ENCODE measurements around the gene CLDN20. TPM values are rescaled to one million over a fixed set of nuclear protein-coding genes. Genes with fewer than 3 reads are reported as not detected.
"Not testable (repeated sequence)": the region's sequence is repeated elsewhere in the genome, so short reads cannot be mapped to it uniquely, and the experiment has no call there.

The CLDN20 gene
- polyA plus RNA-seq, 1 of the 3 experiments (the other 2 are of a cell fraction) = 0.07 TPM

- Histone ChIP-seq H3K27ac (ENCODE audit: low read depth in 2 of 2, low read length in 1 of 2) (peak overlapping the region; percentile 55 to 60), H3K9me3 (no peaks in the 10 kb centered on the region), H3K79me2 (ENCODE audit: insufficient read depth) (peaks cover 68% of the 10 kb centered on the region), H3K4me1 (ENCODE audit: control insufficient read depth in 1 of 2, insufficient read depth in 2 of 2, low read depth in 1 of 2, low read length in 1 of 2) (peaks cover 14 to 22% of the 10 kb centered on the region in 2 experiments), H3K36me3 (replicated peaks in 1 of 2; ENCODE audit: control insufficient read depth in 1 of 2, insufficient read depth in 2 of 2, low read length in 1 of 2) (peaks cover 53 to 62% of the 10 kb centered on the region in 2 experiments), H3F3A (replicated peaks; ENCODE audit: insufficient read depth) (peaks cover 10% of the 10 kb centered on the region), H3K9me2 (no peaks in the 10 kb centered on the region), H3K4me3 (ENCODE audit: low read depth in 2 of 2, low read length in 1 of 2) (no peak overlapping the region), H3K9ac (0 out of 2 replicates have a peak overlapping the region, but pooled peaks have one; percentile 25), H3K4me2 (peak overlapping the region; percentile 26; the same call in 1 of the 2 replicates), H3K27me3 (ENCODE audit: insufficient read depth) (no peaks in the 10 kb centered on the region), H4K20me1 (ENCODE audit: insufficient read depth) (no peaks in the 10 kb centered on the region), H2AFZ (ENCODE audit: low read depth) (0 out of 2 replicates have a peak overlapping the region, but pooled peaks have one; percentile 30)
- TF ChIP-seq RXRA (IDR thresholded peaks at IDR 0.05; ENCODE audit: borderline replicate concordance, low read depth) (no peak), JUND (IDR thresholded peaks at IDR 0.05) (peak; percentile 29), MEF2A (IDR thresholded peaks at IDR 0.05; ENCODE audit: borderline replicate concordance, low read depth) (no peak), FOSL2 (IDR thresholded peaks at IDR 0.05; ENCODE audit: borderline replicate concordance, low read depth) (peak; percentile 35; the same call in 1 of the 2 replicates), TCF12 (IDR thresholded peaks at IDR 0.05) (no peak)
- TF ChIP-seq, protein P1, sequence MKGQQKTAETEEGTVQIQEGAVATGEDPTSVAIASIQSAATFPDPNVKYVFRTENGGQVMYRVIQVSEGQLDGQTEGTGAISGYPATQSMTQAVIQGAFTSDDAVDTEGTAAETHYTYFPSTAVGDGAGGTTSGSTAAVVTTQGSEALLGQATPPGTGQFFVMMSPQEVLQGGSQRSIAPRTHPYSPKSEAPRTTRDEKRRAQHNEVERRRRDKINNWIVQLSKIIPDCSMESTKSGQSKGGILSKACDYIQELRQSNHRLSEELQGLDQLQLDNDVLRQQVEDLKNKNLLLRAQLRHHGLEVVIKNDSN (IDR thresholded peaks at IDR 0.05; ENCODE audit: borderline replicate concordance, low read depth) = no peak
- ChIA-PET POLR2A (no interaction called here), CTCF (interaction anchor here (0.8 to 3.4 kb wide), 5 partner anchors 9 to 635 kb away, joined by 3 to 14 read pairs (median 3); no protein-coding TSS in a partner anchor)
- no peak for DNase-seq
- WGBS (ENCODE audit: low lambda C conversion rate) = 16% methylated on average over 2 of the region's 2 CpGs
These were observed 46.8 kb downstream of the CLDN20 start for GRCh38 chr6:155310596-155310995.

DNA sequence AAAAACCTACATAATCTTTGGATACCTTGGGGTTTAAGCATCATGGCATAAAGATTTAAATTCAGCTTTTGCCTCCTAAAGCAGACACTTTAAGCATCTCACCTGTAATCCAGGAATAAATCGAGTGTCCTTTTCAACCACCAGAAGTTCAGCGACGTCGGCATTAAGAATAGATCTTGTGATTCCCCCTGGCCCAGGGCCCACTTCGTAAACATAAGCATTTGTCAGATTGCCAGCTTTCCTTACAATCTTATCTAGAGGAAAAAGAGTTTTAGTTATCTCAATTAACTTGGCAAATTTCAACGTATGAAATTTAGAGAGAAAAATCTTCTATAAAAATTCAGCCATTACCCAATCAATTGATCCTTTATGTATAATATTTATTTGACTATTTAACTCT lies 47.3 kb downstream of the CLDN20 start:
- H3K9ac ChIP-seq = no peak overlapping the region

DNA sequence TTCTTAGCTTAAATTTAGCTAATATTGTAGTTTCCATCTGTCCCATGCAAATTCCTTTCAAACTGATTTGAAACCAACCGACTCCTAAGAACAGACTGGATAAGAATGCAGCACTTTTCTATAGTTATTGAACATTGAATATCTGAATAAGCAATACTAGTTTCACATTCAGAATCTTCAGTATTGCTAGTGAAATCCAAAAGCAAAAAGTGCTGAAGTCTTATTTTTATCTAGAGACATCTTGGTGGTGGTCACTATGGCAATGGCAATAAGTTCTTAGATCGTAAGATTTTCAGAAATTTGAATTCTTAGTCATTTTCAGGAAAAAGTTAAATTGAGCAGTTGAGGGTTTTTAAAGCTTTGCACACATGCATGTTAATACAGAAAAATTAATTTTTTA lies 47.8 kb downstream of the CLDN20 start:
- peaks cover 44 to 52% of the 10 kb centered on the region in 2 experiments for H3K36me3 ChIP-seq (replicated peaks in 1 of 2; ENCODE audit: control insufficient read depth in 1 of 2, insufficient read depth in 2 of 2, low read length in 1 of 2)
- peaks cover 59% of the 10 kb centered on the region for H3K79me2 ChIP-seq (ENCODE audit: insufficient read depth)
- H3K9me2 ChIP-seq = no peaks in the 10 kb centered on the region
- no peak for DNase-seq
- no peaks in the 10 kb centered on the region for H4K20me1 ChIP-seq (ENCODE audit: insufficient read depth)
- H3K4me3 ChIP-seq (ENCODE audit: low read depth in 2 of 2, low read length in 1 of 2) = no peak overlapping the region
- no peak overlapping the region for H3K9ac ChIP-seq
- no peaks in the 10 kb centered on the region for H3K9me3 ChIP-seq
- ChIA-PET POLR2A (no interaction called here), CTCF (interaction anchor here (0.9 to 3.4 kb wide), 5 partner anchors 10 to 134 kb away, joined by 3 to 14 read pairs (median 3); no protein-coding TSS in a partner anchor)
- no peak overlapping the region for H2AFZ ChIP-seq (ENCODE audit: low read depth)
- no peak overlapping the region for H3K4me2 ChIP-seq
- peaks cover 15 to 22% of the 10 kb centered on the region in 2 experiments for H3K4me1 ChIP-seq (ENCODE audit: control insufficient read depth in 1 of 2, insufficient read depth in 2 of 2, low read depth in 1 of 2, low read length in 1 of 2)
- H3K27ac ChIP-seq (ENCODE audit: low read depth in 2 of 2, low read length in 1 of 2) = peak overlapping the region; percentile 48 to 55; a peak in 3 of 4 replicates
- TF ChIP-seq RAD21 (IDR thresholded peaks at IDR 0.05; ENCODE audit: low read length) (no peak), SMC3 (IDR thresholded peaks at IDR 0.05; ENCODE audit: low read depth, low read length) (no peak)
- no peaks in the 10 kb centered on the region for H3K27me3 ChIP-seq (ENCODE audit: insufficient read depth)
- 98% methylated on average over 2 of the region's 2 CpGs for WGBS (ENCODE audit: low lambda C conversion rate)
- peaks cover 13% of the 10 kb centered on the region for H3F3A ChIP-seq (replicated peaks; ENCODE audit: insufficient read depth)

More for the DNA sequence above, 47.3 kb downstream of the CLDN20 start:
- peaks cover 64% of the 10 kb centered on the region for H3K79me2 ChIP-seq (ENCODE audit: insufficient read depth)
- no peak overlapping the region for H3K4me2 ChIP-seq
- POLR2A ChIA-PET = no interaction called here
- H3K4me3 ChIP-seq (ENCODE audit: low read depth in 2 of 2, low read length in 1 of 2) = no peak overlapping the region
- CTCF ChIA-PET = interaction anchor here (1.0 to 3.4 kb wide), 6 partner anchors 9 to 635 kb away, joined by 3 to 14 read pairs (median 4); no protein-coding TSS in a partner anchor
- H3K27me3 ChIP-seq (ENCODE audit: insufficient read depth) = no peaks in the 10 kb centered on the region
- H2AFZ ChIP-seq (ENCODE audit: low read depth) = 0 out of 2 replicates have a peak overlapping the region, but pooled peaks have one; percentile 30
- H3K9me2 ChIP-seq = no peaks in the 10 kb centered on the region
- H4K20me1 ChIP-seq (ENCODE audit: insufficient read depth) = no peaks in the 10 kb centered on the region
- peaks cover 10% of the 10 kb centered on the region for H3F3A ChIP-seq (replicated peaks; ENCODE audit: insufficient read depth)
- peaks cover 49 to 57% of the 10 kb centered on the region in 2 experiments for H3K36me3 ChIP-seq (replicated peaks in 1 of 2; ENCODE audit: control insufficient read depth in 1 of 2, insufficient read depth in 2 of 2, low read length in 1 of 2)
- peak overlapping the region; percentile 28 to 55; a peak in 3 of 4 replicates for H3K27ac ChIP-seq (ENCODE audit: low read depth in 2 of 2, low read length in 1 of 2)
- TF ChIP-seq FOSL2 (IDR thresholded peaks at IDR 0.05; ENCODE audit: borderline replicate concordance, low read depth) = no peak
- TF ChIP-seq POLR2AphosphoS5 (IDR thresholded peaks at IDR 0.05; ENCODE audit: low read depth, low read length) = no peak
- TF ChIP-seq JUND (IDR thresholded peaks at IDR 0.05) = no peak
- peaks cover 15 to 22% of the 10 kb centered on the region in 2 experiments for H3K4me1 ChIP-seq (ENCODE audit: control insufficient read depth in 1 of 2, insufficient read depth in 2 of 2, low read depth in 1 of 2, low read length in 1 of 2)
- H3K9me3 ChIP-seq = no peaks in the 10 kb centered on the region
- WGBS (ENCODE audit: low lambda C conversion rate) = 61% methylated on average over 6 of the region's 6 CpGs
- no peak for DNase-seq

DNA sequence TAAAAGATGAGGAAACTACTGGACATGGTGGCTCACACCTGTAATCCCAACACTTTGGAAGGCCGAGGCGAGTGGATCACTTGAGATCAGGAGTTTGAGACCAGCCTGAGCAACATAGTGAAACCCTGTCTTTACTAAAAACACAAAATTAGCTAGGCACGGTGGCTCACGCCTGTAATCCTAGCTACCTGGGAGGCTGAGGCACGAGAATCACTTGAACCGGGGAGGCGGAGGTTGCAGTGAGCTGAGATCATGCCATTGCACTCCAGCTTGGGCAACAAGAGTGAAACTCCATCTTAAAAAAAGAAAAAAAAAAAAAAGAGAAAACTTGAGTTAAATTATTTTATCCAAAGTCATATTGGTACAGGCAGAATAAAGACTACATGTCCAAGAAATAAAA lies 49.1 kb downstream of the CLDN20 start:
- H3K27ac ChIP-seq (ENCODE audit: low read depth in 2 of 2, low read length in 1 of 2); H3K9me3 ChIP-seq; H2AFZ ChIP-seq (ENCODE audit: low read depth); H4K20me1 ChIP-seq (ENCODE audit: insufficient read depth); H3K27me3 ChIP-seq (ENCODE audit: insufficient read depth); DNase-seq; H3K9me2 ChIP-seq; POLR2A ChIA-PET: not testable (repeated sequence)
- H3K4me2 ChIP-seq = peak overlapping the region; percentile 84
- peak overlapping the region; percentile 91; the same call in 1 of the 2 replicates for H3K9ac ChIP-seq
- peaks cover 31 to 44% of the 10 kb centered on the region in 2 experiments for H3K36me3 ChIP-seq (replicated peaks in 1 of 2; ENCODE audit: control insufficient read depth in 1 of 2, insufficient read depth in 2 of 2, low read length in 1 of 2)
- peaks cover 53% of the 10 kb centered on the region for H3K79me2 ChIP-seq (ENCODE audit: insufficient read depth)
- 92% methylated on average over 7 of the region's 7 CpGs for WGBS (ENCODE audit: low lambda C conversion rate)
- H3K4me1 ChIP-seq (ENCODE audit: control insufficient read depth in 1 of 2, insufficient read depth in 2 of 2, low read depth in 1 of 2, low read length in 1 of 2) = peaks cover 15 to 22% of the 10 kb centered on the region in 2 experiments
- H3F3A ChIP-seq (replicated peaks; ENCODE audit: insufficient read depth) = peaks cover 16% of the 10 kb centered on the region
- H3K4me3 ChIP-seq (ENCODE audit: low read depth in 2 of 2, low read length in 1 of 2) = peak overlapping the region; percentile 95 to 99
- CTCF ChIA-PET = interaction anchor here (0.9 to 3.4 kb wide), 3 partner anchors 11 to 46 kb away, joined by 3 to 14 read pairs (median 4); no protein-coding TSS in a partner anchor

Data from SK-N-SH (cell line).